ENCODE measurements around the gene DENND2A. TPM values are rescaled to one million over a fixed set of nuclear protein-coding genes. Genes with fewer than 3 reads are reported as not detected.
"Not testable (repeated sequence)": the region's sequence is repeated elsewhere in the genome, so short reads cannot be mapped to it uniquely, and the experiment has no call there.

DENND2A gene
- polyA plus RNA-seq, 5 donors, result 36.9 to 43.7 (median 41.1) TPM

DNA sequence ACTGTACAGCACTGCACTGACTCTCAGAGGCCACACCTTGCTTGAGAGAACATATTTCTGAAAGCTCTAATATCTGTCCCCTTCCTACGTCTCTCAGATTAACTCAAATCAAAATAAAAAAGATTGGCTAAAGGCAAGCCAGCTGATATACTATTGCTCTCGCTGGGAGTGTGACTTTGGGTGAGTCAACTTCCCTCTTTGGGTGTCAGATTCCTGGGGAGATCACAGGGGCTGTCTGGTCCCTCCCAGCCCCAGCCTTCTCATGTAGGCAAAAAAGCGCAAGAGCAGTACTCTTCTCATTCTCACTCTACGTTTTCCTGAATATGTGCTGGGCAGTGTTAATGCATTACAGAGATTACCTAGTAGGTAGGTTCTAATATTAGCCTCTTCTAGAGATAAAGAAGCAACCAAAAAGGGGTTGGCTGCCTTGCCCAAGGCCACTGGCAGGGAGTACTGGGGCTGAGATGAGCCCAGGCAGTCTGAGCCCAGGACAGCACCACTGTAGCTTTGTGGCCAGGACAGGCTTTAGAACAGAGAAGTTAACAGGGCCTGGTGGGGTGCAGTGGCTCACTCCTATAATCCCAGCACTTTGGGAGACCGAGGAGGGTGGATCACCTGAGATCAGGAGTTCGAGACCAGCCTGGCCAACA, 9.1 kb upstream of the DENND2A start:
- no peak for DNase-seq

GRCh38 chr7:140646931-140647647, 6.5 kb upstream of the DENND2A start:
- no peak for DNase-seq

DNA sequence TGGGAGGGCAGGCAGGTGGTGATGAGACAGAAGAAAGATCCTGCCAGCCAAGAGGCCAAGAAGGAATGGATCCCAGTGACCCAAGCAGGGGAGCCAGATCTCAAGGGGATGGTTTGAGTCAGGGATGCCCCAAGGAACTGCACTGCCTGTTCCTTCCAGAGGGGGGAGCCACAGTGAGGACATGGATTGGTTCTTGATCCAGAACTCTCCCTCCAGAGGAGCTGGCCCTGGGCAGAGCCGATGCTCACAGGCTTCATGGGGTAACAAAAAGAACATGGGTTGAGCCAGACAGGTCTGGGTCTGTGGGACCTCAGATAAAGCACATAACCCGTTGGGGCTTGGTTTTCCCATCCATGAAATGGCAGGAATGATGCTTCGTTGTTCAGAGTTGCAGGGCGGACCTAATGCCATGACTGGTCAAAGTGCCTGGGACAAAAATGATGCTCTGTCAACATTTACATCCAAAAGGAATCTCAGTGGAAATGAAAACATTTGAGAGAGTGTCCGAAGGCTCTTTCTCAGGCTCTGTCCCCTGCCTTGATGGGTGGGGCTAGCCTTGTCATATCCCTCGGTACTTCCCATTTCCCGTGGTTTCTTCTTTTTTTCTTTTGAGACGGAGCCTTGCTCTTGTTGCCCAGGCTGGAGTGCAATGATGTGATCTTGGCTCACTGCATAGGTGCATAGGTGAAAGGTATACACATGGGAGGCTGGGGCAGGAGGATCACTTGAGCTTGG, 4.7 kb upstream of the DENND2A start:
- DNase-seq, result no peak

DNA sequence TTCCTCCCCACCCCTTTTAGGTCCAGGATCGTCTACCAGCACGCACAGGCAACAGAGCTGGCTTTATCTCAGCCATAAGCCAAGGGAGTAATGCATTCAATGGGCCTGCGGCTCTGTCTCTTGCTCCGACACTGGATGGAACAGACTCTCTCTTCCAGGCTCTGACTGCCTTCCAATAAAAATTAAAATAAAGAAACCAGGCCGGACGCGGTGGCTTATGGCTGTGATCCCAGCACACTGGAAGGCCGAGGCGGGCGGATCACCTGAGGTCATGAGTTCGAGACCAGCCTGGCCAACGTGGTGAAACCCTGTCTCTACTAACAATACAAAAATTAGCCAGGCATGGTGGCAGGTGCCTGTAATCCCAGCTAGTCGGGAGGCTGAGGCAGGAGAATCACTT, 4.1 kb upstream of the DENND2A start:
- DNase-seq, result not testable (repeated sequence)

DNA sequence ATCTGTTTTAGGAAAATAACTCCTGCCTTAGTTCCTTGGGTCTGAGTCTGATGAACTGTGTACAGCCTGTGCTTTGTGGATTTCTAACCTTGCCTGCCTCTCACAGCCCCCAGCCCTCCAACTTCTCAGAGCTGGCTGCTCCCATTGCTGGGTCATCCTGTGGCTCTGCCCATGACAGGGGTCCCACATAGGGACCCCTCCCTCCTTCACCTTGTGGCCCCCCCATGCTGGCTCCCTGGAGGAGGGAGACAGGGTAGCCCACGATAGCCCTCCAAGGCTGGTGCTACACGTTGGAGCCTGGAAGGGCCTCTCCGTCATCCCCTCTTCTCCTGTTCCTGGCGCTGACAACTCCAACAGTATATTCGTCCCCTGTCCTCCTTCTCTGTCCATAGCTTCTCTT, 2.8 kb upstream of the DENND2A start:
- no peak for DNase-seq

DNA sequence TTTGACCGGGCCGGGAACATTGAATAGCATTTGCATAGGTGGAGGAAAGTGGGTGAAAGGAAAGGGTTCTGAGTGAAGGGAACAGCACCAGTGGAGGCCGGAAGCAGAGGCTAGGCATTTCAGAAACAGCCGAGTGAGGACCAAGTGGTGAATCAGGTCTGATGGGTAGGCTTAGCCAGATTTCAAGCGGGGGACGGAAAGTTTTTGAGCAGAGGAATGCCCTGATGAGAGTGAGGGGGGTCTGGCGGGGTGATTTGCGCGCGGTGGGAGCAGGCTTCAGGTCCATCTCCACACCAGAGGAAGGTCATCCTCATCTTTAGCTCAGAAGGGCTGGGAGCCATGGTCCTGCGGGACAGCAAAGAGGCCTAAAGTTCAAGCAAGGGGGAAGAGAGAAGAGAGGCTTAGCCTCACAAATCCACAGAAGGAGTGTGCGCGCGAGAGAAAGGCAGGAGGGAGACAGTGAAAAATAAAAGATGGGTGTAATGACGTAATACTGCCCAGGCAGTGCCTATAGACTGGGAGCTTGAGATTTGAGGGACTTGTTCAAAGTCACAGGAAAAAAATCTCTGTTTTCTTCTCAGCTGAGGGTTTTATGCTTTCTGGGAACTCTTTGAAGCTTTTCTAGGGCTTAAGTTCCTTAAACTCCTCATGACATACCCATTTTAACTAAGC, 1.0 kb upstream of the DENND2A start:
- DNase-seq, result no peak

DNA sequence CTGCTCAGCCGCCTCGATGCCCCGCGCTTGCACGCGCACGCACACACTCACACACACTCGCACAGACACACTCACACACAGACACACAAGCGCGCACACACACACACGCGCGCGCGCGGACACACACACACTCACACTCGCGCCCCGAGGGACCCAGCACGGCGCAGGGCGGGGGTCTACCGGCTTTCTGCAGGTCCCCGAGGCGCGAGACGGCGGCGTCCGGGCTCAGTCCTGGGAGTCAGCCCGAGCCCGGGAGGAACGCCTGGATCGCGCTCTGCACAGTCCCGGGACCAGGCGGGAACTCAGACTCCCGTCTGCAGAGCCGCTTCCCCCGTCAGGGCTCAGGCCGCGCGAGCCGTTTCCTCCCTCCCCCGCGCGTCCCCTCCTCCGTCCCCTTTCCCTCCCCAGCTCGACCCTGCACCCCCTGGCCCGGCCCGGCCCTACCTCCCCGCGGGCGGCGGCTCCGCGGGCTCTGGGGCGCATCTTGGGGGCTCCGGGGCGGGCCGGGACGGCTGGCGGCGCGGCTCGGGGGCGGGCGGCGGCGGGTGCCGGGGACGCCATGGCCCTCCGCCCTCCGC, 464 bp downstream of the DENND2A start:
- peak in 1 of 2 donors; percentile 55 for DNase-seq

DNA sequence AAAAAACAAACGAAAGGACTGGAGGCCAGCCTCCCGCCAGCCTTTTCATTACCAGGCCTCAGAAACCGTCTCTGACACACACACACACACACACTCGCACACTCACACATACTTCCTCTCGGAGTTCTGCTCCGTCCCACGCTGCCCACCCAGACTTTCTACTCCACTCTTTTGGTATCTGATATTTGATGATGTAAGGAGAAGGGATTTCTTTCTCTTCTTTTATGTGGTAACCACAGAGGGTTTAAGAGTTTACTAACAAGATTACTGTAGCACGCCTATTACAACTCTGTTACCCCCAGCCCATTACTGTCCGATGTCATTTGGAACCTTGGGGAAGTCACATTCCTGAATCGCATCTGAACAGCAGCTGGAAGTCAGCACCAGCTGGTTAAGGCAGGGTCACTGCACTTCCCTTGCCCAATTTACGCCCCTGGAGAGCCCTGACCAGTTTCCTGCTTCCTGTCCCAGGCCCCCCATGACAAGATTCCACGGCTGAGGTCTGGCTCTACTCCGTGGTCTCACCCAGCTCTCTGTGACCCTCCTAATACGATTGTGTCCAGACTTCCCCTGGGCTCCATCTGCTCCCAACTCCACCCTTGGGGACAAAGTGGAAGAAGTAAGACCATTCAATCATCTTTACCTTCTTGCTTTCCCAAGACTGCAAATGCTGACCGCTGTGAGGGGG, 1.1 kb downstream of the DENND2A start:
- DNase-seq, result peak; percentile 78 to 85

GRCh38 chr7:140638173-140638791, 2.3 kb downstream of the DENND2A start:
- peak in 1 of 2 donors; percentile 83 for DNase-seq

GRCh38 chr7:140637400-140637799, 3.2 kb downstream of the DENND2A start:
- DNase-seq, result no peak

DNA sequence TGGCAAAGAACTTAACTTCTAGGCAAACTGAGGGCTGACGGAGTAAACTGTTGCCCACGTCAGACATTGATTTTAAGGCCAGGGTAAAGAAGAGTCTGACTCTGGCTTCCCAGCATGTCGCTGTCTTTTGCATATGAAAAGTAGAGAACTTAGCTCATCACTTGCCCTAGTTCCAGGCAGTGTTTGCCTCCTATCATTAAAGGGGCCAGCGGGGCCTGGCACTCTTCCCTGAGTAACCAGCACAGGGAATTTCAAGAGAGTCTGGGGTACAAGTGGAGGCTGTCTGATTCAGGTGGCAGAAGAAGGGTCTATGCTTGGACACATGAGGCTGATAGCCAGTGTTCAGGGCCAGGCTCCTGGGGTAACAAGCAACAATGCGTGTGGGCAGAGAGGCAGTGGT, 4.8 kb downstream of the DENND2A start:
- no peak for DNase-seq

DNA sequence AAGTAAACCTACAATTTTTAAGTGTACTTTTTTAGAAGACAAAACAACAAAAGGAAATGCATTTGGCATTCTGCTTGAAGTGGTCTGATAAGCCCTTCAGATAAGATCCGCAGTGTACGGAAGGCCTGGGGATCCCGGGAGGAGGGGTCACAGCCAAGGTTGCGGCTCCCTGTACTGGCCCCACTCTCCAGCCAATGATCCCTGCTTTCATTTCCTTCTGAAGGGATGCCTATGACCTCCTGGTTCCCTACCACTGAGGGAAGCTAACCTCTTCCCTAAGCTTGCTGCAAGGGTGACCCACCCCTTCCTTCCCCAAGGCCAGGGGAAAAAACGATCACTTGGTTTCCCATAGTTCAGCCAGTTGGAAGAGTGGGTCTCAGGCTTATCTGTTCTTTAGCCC, 5.3 kb downstream of the DENND2A start:
- no peak for DNase-seq

DNA sequence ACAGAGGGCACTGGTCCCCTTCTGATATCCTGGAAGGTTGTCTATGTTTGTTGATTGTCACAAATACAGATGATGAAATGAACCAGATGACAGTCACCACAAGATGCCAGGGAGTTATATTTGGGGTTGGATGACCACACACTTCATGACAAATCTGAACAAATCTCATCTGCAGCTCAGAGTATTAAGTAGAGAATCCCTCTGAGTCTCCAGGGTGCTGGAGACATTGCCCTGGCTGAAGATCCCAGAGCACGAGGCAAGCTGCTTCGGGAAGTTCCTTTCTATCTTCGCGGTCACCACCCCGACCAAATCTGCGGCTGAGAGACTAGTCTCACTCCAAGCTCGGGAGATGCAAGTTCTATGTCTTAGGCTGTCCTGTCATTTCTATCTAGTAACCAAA, 9.0 kb downstream of the DENND2A start:
- no peak for DNase-seq

DNA sequence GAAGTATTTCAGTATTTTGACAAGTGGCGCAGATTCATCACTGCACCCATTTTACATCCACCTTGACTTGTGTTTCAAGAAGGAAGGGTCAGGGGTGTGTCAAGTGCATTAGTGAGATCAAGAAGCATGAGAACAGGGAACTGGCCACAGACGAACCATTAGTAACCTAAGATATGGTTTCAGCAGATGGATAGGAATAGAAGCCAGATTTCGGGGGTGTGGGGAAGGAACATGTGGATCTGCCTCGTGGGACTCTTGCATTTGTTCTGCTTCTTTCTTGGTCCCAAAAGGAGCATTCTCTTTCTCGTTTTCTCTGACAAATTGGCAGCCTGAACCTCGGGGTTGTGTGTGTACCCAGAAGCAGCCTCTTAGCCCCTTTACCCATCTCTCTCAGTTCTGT, 9.6 kb downstream of the DENND2A start:
- no peak for DNase-seq

DNA sequence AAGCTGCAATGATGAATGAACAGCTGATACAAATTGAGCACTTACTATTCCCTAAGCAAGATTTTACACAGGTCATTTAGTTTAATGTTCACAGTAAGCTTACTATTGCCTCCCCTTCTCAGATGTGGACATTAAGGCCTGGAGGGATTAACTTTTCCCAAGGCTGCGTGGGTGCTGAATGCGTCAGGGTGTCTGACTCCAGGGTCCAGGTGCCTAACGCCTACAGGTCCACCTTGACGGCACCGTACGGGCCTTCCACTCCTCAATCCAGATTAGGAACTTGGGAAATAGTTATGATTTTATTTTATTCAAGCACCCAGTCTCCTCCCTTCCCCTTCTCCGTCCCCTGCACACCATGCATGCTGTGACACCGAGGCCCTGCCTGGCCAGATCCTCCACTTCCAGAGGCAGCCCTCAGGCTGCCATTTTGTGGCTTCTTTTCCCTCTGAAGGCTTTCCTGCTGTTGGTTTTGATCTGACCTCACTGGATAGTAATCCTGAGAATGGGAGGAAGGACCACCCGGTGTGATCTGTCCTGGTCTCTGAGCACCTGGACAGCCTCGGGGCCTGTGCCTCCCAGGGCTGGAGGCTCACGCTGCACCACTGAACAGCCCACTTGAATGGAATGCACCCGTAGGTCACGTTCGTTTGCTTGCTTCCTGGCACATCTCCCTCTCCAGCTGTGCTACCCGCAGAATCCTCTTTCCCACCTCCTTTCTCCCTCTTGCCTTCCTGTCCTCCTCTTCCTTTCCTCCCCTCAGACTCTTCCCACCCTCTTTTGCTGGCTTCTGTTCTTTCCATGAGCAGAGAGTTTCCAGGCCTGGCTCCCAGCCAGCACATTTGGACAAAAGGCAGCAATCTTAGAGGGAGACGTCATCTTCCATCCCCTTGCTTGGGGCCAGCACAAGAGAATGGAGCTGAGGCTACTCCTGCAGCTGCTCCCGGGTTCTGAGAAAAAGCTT, 14.4 kb downstream of the DENND2A start:
- peak; percentile 94 to 96 for DNase-seq

GRCh38 chr7:140625192-140625558, 15.4 kb downstream of the DENND2A start:
- not testable (repeated sequence) for DNase-seq

- DNase-seq, result no peak
Measured at GRCh38 chr7:140624392-140625191, 16.0 kb downstream of the DENND2A start.

DNA sequence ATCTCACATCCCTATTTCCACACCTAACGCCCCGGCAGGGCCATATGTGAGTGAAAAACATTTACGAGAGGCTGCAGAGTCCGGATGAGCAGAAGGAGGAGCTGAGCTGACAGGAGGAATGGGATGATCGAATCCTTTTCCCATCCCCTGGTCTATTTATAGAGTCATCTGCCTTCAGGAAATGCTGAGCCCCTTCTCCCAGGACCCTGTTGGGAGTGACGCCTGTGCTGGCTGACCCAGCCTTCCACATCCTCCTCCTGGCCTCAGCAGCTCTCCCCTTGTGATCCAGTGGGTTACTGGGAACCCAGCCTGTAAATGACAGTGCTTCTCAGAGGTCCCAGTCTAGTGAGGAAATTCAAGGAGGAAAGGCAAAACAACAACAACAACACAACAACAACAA, 16.6 kb downstream of the DENND2A start:
- DNase-seq, result no peak

Data from right lung (tissue), 5 donors.